CD4-positive, alpha-beta T cell treated with Interferon alpha-2 for 1 hour (primary cell): ENCODE measurements around the gene SLC66A2.
"Not testable (repeated sequence)": the region's sequence is repeated elsewhere in the genome, so short reads cannot be mapped to it uniquely, and the experiment has no call there.

ENCODE experiments used
- DNase-seq, 2 donors: peaks; one replicate each; pipeline ENCODE4 v3.0.0-alpha.2; 2020 to 2022

SLC66A2 gene

DNA sequence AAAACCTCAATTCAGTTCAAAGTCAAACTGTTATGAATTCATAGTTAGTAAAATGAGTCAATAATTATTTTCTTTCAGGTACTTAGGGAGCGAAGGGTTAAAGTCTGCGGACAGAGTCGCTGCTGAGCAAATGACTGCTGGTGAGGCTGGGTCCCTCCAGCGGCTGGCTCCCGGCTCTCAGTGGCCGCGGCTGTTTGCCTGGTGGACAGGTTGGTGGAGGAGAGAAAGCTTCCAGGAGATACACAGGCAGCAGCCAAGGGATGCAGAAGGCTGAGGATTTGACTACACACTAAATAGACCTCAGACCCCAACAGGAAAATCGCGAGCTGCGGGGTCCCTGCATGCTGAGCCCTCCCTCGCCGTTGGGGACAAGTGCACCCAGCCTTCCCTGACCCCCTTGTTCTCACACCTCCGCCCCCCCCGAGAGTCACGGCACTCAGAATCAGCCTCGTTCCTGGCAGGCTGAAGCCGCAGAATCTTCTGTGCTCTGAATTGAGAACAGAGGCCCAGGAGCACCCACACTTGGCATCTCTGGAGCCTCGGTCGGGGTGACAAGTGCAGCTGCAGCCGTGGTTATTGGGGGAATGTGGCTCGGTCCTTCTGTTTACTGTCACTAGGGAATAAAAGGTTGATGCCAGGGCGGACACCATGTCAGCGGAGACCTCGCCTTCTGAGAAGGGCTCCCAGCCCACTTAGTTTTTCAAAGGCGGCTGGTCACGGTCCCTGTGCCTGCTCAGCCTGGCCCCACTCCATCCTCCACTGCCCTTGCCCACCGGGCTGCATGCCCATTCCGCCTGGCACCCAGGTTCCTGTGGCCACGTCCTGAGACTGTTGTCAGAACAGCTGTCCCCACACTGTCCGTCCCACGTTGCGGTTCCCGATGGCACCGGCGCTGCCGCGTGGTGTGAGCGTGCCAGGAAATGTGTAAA, 74.0 kb downstream of the SLC66A2 start:
- DNase-seq = no peak

- DNase-seq = no peak
These were observed 75.0 kb downstream of the SLC66A2 start for GRCh38 chr18:79876497-79876896.

DNA sequence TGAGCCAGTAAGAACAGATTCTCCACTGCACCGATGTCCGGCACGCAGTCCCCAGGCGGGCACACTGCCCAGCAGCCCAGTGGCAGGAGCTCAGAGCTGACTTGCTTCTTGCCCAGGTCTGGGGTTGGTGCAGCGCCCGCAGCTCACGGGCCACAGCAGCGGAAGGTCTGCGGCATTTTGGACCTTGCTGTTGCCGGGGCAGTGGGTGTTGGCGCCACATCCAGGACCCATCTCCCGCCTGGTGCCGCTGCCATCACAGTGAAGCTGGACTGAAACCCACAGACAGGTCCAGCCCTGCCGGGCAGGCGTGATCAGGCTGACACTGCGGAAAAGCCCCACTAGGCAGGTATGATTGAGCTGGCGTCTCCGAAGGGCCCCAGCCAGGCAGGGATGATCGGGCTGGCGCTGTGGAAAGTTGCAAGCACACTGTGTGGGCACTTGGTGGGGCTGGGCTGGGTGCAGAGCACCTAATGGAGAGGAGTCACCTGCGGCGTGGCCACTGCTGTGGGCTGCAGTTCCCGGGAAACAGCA, 75.5 kb downstream of the SLC66A2 start:
- DNase-seq = no peak

GRCh38 chr18:79875531-79875919, 75.9 kb downstream of the SLC66A2 start:
- DNase-seq = no peak

DNA sequence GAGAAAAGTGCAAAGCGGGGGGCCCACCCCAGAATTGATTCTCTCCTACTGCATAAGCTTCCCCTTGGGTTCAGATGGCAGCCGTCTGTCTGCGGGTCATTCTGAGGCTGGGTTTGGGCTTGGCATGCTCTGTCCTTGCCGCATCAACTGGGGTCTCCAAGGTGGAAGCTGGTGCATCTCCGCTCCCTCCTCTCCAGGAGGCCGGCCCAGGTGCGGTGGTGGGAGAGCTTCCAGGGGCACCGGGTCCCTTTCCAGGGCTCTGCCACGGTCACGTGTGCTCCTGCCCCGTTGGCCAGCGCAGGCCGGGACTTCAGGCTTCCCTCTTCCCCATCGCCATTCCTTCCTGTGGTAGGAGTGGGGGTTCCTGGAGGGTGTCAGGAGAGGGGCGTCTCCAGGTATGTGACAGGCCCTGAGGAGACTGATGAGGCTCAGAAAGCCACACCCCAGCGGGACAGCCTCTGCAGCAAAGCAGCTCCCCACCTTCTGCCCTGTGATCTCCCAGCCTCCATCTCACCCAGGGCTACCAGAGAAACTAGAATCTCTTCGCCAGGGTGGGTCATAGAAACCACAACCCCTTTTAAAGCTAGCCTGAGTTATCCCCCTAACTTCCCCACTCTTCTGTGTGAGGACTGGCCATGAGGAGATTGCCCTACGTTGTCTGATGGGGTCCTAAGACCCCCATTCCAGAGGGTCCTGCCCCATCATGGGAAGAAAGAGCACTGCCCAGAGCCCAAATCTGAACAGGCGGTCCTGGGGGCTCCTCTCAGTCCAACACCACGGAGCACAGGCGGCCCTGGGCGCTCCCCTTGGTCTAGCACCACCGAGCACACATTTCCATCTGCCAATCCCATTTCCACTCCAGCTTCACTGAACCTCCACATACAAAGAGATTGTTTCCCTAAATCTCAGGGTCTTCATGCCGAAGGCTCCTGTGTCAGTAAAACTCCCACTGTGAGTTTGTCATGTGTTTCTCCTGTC, 76.6 kb downstream of the SLC66A2 start:
- DNase-seq = no peak

DNA sequence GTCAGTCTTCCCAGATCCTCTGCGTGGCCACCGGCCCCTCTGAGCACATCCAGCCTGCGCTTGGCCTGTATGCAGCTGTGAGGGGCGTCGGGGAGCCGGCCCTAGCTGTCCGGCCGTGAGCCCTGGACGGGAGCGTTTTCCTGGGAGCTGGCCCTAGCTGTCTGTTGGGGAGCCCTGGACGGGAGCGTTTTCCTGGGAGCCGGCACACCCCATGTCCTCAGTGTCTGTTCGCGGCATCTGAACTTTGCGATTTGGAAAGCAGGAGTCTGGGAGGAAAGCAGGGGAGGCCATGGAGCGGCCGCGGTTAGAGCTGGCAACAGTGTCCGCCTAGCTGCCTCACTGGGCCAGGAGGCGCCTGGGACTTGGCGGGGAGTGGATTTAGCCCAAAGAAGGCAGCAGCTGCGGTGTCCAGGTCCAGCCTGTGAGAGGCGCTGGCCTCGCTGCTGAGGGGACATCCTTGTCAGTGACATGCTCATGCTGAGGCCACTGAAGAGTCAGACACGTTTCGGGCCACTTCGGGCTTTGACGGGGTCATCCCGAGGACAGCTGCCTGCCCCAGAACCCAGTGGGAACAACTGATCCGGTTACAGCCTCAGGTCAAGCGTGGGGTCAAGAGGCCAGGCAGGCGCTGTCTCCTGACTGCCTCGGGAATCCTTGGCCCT, 77.9 kb downstream of the SLC66A2 start:
- DNase-seq = no peak

DNA sequence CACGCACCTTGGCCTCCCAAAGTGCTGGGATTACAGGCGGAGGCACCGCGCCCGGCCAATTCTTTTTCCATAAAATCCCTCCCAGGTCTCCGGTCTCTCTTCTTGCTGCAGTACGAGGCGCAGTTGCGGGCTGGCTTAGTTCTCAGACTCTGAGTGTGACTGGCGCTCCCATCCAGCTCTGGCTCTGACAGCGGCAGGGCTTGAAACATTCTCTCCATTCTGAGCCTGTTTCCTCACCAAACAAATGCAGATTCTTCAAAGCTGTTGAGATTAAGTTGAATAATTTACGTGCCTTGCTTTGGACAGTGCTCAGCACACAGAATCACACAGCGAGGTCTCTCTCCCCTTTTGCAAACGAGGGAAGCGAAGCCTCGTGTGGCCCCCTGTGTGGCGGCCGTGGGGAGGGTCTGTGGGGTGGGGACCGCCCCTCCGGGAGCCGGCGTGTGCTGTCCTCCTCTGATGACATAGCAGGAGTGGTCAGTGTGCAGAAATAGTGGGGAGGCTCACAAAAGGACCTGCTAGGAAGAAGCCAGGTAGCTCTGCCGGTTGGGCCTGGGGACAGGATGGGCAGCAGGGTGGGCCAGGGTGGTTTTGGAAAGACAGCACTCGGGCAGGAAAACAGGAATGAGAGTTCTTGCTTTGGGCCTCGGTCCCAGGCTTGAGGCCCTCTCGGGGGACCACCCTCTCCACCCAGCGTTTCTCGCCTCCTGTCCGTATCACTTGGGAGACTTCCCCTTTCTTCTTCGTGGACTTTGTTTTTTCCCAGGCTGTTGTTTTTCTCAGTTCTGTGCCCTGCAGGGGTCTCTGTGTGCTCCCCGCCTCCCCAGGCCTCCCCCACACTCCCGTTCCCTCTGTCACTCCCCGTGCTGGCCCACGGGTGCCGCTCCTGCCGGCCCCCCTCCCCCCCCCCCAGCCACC, 78.7 kb downstream of the SLC66A2 start:
- DNase-seq = no peak

DNA sequence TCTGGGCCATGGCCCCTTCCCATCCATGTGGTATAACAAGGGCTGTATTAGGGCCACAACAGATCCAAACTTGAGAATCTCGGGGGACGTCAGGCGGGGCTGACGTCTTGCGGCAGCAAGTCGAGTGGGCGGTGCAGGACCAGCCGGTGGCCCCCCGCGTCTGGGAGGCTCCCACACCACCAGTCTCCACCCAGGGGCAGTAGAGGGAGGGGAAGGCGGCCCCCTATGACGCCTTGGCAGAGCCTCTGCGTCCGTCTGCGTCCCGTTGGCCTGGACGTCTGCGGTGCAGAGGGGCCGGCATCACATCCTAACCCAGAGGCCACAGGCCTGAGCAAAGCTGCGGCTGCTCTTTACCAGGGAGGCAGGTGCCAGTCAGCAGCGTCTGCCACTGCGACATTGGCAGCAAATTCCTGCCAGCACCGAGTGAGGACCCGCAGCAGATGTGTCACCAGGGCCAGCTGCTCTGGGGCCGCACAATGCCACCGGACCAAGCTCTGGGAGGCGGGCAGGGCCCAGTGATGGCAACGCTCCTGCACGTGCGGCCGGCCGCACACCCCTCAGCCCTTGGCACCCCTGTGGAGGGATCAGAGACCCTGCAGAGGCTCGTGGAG, 79.9 kb downstream of the SLC66A2 start:
- DNase-seq = no peak

- no peak for DNase-seq
These were observed 80.4 kb downstream of the SLC66A2 start for GRCh38 chr18:79871026-79871390.

DNA sequence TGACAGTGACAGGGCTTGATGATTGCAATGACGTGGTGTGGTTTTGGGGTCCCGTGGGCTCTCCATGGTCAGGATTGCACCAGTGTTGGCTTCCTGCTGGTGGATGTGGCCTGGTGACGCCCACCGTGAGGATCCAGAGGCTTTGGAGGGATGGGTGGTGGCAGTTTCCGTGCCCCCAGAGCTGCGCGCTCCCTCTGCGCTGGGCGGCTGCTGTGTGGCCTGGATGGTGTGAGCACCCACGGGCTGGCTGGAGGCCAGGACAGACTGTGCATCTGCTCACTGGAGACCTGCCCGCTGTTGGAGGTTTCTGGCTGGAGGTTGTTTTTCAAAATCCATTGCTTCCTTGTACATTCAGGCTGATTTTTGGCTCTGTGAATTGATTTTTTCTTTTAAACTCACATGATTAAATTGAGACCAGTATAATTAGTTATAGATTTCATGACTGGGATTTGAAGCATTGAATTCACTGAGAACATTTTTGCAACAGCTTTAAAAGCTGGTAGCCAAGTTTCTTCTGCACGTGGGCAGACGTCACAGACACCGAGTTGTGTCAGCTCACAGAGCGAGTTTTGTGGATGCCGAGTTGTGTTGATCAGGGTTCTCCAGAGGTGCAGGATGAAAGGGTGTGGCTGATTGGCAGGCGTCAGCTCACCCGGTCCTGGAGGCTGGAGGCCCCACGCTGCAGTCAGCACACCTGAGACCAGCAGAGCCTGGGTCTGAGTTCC, 81.0 kb downstream of the SLC66A2 start:
- DNase-seq = no peak

GRCh38 chr18:79869591-79870300, 81.7 kb downstream of the SLC66A2 start:
- DNase-seq = no peak

DNA sequence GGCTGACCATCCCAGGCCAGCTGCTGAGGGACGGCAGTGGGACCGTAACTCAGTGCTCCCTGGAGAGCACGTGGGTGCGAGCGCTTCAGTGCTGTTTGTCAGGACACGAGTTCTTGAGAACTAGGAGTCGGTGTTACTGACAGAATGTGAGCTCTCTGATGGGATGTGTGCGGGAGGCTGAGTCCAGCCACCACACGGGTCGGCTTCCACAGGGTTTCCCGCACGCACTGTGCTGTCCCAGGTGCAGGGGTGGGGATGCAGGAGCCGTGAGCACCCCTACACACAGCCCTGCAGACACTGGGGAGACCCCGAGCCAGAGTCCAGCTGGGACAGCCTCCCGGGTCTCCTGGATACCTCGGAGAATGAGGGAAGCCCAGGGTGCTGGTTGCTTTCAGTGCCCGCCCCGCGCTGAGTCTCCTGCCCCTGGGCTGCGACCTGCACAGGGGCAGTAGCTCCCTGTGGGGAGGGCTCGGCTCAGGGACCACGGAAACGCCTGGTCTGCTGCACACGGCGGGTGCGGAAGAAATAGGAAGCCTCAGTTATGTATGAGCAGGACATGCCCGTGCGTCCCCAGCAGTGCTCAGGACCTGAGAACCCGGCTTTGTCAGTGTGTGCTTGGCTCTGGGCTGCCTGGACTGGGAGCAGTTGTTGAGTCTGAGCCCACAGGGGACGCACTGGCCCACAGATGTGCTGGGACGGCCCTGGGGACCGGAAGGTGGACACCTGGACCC, 82.5 kb downstream of the SLC66A2 start:
- DNase-seq = no peak

GRCh38 chr18:79868168-79868784, 83.2 kb downstream of the SLC66A2 start:
- DNase-seq = no peak

DNA sequence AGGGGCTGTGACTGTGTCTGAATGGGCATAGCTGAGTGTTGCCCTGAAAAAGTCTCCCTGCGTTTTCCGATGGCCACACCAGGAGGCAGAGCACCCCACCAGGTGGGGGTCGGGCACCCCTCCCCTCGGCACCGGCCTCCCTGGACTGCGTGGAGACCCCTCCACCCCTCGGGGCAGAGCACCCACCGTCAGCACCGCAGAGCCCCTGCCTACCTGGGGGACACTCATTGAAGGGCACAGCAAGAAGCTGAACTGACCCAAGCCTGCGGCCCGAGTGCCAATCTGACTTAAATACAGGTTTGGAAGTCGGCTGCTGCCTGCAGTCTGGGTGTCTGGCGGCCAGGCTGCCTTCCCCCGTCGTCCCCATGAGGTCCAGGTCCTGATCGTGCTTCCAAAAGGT, 83.8 kb downstream of the SLC66A2 start:
- DNase-seq = no peak

- DNase-seq = no peak
These were observed 84.4 kb downstream of the SLC66A2 start for GRCh38 chr18:79866889-79867574.

DNA sequence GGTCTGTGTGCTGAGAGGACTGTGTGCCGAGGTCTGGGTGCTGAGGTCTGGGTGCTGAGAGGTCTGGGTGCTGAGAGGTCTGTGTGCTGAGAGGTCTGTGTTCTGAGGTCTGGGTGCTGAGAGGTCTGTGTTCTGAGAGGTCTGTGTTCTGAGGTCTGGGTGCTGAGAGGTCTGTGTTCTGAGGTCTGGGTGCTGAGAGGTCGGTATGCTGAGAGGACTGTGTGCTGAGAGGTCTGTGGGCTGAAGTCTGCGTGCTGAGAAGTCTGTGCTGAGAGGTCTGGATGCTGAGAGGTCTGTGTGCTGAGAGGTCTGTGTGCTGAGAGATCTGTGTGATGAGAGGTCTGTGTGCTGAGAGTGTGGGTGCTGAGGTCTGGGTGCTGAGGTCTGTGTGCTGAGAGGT, 85.5 kb downstream of the SLC66A2 start:
- not testable (repeated sequence) for DNase-seq

- not testable (repeated sequence) for DNase-seq
These were observed 86.5 kb downstream of the SLC66A2 start for GRCh38 chr18:79864955-79865354.
